GM04503 (cell line): ENCODE results near the gene AFAP1.

Experiments
- DNase-seq: peaks from one replicate; pipeline ENCODE4 v3.0.0-alpha.2; 2012; ENCODE audit warnings: low read depth

The AFAP1 gene

DNA sequence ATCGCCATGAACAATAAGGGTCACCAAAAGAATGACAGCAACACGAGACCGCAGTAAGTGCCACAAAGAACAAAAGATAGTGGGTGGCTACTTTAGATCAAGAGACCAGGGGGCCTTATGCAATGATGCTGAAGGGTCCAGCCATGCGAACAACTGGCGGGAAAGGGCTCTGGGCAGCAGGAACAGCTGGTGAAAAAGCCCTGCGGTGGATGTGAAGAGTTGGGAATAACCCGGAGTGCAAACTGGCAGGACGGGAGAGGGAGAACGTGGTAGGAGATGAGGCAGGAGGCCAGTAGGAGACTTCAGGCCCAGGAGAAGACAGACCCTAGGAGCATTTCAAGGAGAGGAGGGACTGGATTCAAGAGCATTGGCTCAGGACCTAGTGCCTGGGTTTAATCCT lies 120.2 kb downstream of the AFAP1 start:
- DNase-seq = no peak

DNA sequence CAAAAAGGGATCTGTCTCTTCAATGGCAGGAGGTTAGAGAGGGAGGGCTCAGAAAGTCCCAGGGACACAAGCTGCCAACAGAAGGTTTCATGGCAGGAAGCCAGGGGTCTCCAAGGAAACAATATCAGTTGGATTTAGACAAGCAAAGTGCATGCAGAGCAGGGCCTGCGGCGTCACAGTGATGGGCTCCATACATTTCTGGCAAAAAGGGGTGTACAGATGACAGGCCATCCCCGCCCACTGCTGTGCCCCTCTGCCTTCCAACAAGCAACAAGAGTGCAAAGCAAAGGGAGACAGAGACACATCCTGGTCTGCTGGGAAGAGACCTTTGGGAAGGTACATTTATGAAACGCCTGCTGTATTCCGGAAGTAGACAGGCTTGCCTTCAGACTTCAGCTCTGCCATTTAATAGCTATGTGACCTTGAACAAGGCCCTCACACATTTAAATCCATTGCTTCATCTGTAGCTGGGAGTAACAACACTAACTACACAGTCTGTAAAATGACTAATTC lies 121.2 kb downstream of the AFAP1 start:
- DNase-seq = no peak

DNA sequence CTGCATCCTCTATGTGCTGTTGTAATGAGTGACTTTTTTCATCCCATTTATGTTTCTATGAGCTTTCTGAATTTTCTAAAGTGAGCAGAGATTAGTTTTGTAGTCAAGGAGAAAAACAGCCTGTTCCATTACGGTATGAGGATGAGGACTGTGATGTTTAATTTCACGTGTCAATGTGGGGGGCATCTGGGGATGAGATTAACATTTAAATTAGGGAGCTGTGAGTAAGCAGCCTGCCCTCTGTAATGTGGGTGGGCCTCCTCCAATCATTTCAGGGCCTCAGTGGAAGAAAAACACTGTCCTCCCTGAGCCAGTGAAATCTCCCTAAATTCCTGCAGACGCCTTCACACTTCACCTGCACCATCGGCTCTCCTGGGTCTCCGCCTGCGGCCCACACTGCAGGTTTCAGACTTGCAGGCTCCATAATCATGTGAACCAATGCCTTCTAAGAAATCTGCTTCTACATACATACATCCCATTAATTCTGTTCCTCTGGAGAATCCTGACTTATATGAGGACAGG lies 121.7 kb downstream of the AFAP1 start:
- no peak for DNase-seq

DNA sequence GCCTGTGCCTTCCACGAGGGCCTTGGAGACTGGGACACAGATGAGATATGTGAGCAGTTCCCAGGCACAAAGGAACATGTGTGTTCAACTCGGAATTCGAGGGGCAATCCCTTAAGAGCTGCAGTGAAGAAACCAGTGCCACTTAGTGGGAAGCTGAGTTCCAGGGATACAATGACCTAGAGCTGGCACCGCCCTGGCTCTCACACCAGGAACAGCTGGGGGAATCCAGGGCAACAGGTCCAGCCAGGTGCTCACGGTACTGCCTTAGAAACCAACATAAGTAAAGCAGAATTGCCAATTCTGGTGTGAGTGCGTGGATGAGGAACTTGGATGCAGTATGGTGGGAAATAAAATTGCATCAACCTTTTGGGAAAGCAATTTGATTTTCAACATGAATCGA lies 122.9 kb downstream of the AFAP1 start:
- no peak for DNase-seq

DNA sequence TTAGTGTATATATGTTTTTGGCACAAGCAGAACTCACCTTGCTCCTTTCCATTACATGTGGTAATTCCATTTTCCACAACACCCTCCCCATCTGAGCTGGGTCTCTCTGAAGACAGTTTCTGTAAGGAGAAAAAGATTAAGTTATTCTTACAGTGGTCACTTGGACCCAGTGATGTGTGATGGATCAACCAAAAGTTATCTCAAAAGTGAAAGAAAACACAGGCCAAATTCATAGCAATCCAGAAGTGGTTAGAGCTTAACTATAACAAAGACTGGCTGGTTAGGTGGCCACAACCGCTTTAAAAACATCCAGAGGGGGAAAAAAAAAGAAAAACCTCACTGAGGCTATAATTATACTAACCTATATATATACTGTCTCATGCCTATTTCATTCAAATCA lies 123.7 kb downstream of the AFAP1 start:
- no peak for DNase-seq

DNA sequence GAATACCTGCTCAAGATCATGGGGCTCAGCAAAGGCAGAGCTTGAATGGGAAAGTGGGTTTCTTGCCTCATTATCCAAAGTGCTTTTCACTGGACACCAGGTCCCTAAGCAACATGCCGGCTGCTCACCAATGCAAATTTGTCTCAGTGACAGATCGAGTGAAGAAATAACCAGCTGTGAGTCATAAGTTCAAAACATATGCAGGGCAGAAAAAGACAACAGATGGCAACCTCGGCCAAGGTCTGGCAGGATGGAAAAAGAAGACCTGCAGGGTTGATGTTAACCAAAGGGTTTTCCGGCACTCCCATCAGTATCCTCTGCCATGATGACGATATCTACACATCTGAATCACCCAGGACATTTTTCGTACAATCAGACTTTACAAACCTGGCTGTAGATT lies 124.1 kb downstream of the AFAP1 start:
- peak; percentile 79 for DNase-seq

DNA sequence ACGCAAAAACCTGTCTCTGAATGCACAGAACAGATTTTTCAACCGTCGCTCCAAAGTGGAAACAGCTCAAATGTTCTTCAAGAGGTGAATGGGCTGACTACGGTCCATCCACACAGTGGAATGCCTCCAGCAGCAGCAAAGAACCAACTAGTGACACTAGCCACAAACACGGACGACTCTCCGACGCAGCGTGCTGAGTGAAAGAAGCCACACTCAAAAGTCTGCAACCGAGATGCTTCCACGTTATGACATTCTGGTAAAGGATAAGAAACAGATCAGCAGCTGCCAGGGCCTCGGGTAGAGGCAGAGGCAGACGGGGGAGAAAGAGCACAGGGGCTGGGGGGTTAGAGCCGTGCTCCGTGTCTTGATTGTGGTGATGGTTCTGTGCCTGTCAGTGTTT lies 125.2 kb downstream of the AFAP1 start:
- no peak for DNase-seq

DNA sequence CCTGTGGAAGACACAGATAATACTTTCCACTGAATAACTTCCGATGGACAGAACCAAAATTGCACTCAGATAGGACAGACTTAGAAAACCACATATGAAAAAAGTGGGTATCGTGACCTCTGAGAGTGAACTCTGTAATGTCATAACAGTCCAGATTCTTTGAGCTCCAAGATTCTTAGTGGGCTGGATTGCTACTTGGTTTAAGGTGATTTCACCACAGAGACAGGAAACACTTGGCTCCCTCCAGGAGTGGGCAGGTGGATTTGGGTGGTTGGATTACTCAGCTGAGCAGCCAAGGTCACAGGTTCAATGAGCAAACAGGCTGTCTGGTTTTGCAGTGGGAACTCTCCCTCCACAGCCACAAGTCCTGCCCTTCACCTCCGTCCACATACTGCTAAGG lies 126.0 kb downstream of the AFAP1 start:
- no peak for DNase-seq

DNA sequence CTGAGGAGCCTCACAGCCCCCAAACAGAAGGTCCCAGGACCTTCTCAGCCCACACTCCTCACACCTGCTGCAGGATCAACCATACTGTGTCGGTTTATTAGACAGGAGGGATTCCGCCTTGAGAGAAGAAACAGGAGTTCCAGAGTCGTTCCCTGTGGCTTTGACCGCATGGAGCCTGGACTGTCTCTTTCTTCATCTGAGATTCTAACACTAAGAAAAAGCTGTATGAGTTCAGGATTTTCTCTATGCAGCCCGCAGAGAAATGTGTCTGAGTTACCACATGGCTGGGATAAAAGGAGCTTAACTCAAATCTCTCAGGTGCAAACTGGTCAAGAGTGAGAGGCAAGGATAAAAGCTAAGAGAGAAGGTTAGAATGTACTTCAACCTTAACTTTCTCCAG lies 126.7 kb downstream of the AFAP1 start:
- no peak for DNase-seq

DNA sequence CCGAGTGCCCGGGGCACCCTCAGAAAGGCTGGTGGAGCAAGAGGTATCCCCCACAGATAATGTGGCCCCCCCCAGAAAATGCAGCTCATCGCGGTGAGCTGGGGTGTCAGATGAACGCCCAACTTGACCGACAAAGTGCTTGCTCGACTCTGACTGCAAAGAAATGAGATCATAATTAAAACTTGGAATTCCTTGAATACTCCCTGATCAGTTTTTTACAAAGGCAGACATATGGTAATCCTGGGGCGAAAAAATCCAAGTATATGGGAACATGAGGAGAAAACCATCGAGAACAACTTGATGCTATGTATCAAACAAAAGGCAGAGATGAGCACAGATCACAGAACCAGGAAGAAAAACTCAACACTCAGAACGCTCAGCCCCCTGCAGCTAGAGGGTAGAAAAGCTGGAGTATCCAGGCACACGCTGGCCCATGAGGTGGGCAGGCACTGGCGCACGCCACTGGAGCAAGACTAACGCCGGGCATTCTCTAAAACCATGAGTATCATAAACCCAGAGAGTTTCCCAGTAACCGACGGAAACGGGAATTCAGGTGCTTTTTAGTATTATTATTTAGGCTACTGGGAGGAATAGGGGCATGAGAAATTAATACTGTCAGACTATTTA lies 127.3 kb downstream of the AFAP1 start:
- no peak for DNase-seq

DNA sequence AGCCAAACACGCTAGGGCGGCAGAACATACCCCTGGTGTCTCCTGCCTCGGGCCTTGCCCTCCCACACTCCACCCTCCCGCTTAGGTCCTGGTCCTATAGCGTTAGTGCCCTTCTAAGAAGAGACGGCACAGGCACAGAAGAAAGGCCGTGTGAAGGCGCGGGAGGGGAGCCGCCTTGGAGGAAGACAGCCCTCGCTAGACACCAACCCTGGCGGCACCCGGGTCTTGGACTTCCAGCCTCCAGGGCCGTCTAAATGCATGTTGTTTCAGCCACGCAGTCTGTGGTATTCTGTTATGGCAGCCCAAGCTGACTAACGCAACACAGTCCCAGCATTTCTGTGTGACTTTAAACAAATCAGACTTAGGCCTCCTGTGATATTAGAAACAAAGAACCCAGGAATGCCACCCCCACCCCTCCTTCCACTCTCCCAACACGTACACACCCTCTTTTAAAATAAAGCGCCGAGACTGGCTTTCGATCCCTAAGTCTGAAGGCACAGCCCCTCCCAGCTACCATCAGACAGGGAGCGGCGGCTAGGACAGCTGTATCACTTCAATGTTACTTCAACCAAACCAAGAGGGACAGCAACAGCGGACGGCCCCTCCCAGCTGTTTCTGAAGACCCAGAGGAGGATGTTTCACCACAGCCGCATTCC lies 128.0 kb downstream of the AFAP1 start:
- DNase-seq = no peak

DNA sequence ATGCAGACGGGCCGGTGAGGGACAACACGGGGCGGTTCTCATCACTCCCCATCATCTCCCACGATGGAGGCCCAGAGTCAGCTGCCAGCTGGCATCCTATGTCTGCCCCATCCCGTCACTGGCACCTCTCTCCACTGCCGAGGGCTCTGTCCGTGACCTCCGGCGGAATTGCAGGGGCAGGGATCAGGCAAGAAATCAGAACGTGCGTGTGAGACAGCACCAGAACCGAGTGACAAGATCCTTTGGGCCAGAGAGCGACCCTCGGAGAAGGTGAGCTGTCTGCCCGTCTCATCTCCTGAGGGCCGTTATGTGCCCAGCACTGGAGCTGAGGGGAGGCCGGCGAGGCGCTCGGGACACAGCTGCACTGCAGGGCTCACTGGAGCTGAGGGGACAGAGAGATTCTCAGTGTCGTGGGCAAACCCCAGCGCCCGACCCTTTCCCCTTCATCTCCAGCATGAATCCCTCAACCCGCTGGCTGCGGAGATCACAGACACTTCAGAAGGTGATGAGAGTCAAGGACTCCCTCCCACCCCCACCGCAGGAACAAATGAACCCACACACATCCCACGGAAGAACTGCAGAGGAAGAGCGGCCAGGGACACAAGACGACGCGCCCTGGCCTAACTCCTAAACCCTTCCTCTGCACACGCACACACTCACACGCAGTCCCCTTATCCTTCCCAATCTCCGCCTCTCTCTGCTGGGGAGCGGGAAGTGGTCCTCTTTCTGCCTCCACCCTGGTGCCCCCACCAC lies 128.7 kb downstream of the AFAP1 start:
- no peak for DNase-seq

DNA sequence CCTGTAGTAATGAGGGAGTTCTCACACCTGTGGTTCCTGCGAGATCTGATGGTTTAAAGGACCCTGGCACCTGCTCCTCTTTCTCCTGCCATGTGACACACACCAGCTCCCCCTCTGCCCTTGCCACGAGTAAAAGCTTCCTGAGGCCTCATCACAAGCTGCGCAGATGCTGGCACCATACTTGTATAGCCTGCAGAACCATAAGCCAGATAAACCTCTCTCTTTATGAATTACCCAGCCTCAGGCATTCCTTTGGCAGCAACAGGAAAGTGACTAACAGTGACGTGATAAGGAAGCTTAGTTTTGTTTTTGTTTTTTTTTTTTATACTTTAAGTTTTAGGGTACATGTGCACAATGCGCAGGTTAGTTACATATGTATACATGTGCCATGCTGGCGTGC lies 130.9 kb downstream of the AFAP1 start:
- DNase-seq = no peak

DNA sequence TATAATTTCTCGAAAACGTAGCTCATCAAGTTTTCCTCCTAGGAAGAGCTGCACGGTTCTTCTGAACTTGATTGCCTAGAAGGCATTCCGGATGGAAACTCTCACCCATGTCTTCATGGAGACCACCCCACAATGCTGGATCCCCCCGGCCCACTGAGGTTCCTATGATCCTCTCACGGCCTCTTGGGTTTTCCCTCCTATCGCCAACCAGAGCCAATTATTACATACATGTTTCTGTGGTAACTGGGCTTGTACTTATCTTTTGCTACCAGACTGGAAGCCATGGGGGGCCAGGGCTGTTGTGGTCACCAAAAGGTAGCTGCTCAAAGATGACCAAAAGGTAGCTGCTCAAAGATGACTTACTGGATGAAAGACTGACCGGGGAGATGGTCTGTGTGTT lies 131.5 kb downstream of the AFAP1 start:
- DNase-seq = no peak

DNA sequence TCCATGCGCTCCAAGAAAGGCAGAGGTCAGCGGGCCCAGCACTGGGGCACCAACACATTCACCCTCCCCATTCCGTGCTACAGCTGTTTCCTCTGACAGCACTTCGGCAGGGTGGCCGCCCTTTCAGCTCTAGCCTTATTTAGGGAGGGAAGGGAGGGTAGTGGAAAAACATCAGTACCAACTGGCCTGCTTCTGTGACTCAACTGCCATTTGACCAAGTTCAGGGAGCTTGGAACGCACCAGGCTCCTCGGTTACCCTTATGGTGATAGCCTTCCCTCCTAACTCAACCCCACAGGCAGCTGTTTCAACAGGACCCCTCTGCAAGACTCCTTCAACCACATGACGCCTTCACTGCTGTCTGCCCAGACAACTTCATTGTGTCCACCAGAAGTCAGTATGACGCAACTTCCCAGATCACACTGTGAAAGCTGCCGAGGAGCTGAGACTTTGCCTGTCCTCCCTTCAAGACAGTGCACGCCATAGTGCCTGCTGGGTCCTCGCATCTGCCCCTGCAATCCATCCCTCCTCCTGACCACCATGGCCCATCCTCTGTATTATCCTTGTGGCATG lies 132.2 kb downstream of the AFAP1 start:
- DNase-seq = no peak

DNA sequence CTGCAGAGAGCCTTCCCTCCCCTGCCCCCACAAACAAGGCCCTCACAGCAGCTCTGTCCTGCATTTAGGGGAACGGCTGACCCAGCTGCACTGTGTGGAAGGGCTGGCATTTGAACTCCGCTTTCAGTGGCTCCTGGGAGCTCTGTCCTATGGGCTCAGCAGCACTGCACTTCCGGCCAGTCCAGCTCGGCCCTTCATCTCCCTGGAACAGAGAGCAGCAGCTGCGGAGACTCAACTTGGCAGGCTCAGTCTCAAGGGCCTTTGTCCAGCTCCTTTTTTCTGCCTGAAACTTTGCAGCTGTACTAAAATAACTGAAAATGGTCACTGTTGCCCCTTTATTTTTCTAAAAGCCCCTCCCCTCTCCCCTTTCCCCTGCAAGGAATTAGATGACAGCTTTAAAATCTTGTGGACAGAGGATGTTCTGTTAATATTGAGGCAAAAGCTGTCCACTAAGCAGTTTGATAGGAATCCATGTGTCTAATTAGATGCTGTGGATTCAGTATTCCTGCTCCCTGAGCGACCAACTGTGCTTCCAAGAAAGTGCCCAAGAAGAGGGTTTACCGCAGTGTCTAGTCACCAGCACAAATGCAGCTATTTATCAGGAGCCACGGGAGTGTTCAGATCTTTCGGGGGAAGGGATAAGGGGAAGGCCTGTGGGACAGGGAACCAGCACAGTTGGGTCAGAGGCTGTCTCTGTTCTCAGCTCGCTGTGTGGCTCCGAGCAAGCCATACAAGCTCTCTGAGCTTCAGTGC lies 133.1 kb downstream of the AFAP1 start:
- DNase-seq = no peak

DNA sequence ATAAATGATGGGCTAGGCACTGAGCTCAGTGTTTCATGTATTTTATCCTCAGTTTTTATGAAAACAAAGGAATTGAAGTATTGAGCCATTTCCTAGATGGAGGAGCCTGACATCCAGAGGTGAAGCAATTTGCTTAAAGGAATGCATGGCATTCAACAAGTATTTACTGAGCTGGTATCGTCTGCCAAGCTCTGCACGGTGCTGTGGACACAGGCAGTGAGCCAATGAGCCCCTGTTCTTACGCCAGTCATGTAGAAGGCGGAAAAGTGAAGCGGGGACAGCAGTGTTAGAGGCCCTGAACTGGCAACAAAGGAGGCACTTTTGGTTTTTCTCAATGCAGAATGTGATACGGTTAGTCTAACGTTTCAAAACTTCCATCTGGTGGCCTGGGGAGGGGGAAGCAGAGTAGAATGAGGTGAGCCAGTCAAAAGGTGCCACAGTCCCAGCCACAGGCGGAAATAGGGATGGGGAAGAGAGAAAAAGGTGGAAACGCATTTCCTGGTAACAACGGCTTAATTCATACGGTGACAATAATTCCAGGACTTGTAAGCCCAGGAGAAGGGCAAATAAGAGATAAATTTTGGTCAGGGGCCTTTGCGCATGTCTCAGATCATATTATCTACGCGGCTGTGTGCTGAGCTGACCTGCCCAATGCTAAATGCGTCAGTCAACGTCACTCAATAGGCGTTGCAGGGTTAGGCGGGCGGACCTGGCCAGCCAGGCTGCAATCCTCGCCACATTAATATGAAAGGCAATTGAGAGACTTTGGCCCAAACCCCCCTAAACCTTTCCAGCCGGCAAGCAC lies 133.9 kb downstream of the AFAP1 start:
- peak; percentile 69 for DNase-seq

DNA sequence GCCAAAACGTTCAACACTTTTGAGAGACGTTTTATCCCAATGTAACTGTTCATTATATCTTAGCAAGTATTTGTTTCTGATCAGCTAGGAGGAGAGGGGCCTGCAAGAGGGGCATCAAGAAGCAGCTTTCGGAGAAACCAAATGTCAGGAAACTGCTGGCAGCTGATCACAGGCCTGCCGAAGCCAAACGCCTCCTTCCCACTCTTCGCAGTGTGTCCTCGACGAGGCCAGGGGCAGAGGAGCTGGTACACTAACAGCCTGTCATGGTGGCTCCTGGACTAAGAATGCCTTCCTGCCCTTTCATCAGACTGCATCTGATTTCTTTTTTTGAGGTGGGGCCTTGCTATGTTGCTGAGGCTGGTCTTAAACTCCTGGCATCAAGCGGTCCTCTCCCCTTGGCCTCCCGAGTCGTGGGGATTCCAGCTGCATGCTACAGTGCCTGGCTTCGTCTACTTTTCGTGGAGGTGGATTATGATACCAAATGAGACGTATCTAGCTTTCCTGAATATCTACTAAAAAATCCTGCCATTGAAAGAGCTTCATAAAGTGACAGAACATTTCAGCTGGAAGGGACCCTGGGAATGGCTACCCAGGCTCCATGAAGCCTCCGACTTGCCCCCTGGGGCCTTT lies 134.8 kb downstream of the AFAP1 start:
- no peak for DNase-seq

DNA sequence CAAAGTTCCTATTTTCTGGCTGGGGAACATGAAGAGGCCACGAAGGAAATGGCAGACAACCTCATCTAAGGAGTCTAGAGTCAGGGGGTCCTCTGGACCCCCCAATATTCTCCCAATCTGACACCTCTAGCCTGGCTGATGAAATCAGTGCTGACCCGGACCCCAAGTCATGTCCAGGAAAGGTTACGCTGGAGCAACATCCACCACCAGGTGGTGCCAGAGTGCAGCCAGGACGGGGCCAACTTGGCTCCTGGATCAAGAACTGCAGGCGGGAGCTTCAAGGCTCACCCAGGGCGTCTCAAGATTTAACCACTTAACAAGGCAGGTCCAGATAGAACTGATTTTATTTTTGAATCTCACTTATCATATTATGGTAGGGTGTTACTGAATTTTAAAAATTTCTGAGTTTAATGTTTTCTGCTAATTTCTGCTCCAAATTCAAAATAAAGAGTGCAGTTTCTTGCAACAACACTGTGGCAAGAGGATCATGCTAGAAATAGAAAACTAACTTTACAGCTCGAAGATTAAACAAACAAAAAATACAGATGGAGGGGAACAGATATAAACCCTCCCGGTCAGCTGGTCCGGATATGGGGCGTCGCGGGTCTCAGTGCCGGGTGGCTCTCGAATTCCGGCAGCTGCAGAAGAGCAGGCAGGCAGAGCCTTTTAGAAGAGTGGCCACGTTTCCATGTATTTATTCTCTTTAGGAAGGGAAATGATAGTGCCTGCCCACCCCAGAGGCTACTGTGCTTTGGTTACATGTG lies 135.5 kb downstream of the AFAP1 start:
- DNase-seq = no peak

DNA sequence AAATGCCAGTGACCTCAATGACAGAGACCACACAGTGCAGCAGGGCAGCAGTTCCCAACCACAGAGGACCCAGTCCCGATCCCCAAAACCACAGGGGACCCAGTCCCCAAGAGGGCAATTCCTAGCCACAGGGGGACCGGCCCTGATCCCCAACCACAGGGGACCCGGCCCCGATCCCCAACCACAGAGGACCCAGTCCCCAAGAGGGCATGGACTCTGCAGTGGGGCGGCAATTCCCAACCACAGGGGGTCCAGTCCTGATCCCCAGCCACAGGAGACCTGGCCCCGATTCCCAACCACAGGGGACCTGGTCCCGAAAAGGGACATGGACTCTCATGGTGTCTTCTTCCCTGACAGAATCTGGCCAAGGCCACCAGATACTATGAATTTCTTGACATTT lies 136.3 kb downstream of the AFAP1 start:
- no peak for DNase-seq
